Suprapubic skin (tissue), 4 donors: ENCODE results near the gene ARHGAP42. TPM values are rescaled to one million over a fixed set of nuclear protein-coding genes. Genes with fewer than 3 reads are reported as not detected.

ENCODE experiments used
- DNase-seq, 2 donors: peaks; one replicate each; pipeline ENCODE4 v3.0.0-alpha.2; 2019; ENCODE audit warnings: low spot score in 2 of 2
- H3K27ac ChIP-seq: fragments of 200-600 bp; sonication (generic); one replicate; pipeline ENCODE4 v1.5.1; 2019
- H3K27me3 ChIP-seq: fragments of 200-600 bp; sonication (generic); one replicate; pipeline ENCODE4 v1.5.1; 2019
- H3K36me3 ChIP-seq: fragments of 200-600 bp; sonication (generic); one replicate; pipeline ENCODE4 v1.5.1; 2019
- H3K4me1 ChIP-seq: fragments of 200-600 bp; sonication (generic); one replicate; pipeline ENCODE4 v1.5.1; 2019
- H3K4me3 ChIP-seq: fragments of 200-600 bp; sonication (generic); one replicate; pipeline ENCODE4 v1.5.1; 2019; ENCODE audit warnings: mild to moderate bottlenecking
- H3K9me3 ChIP-seq: fragments of 200-600 bp; sonication (generic); one replicate; pipeline ENCODE4 v1.5.1; 2019
- CTCF ChIP-seq, 2 donors: fragments of 200-600 bp in 1 of 2; fragments of 450-650 bp in 1 of 2; sonication (generic) in 1 of 2; IDR thresholded peaks; one replicate each; pipeline ENCODE4 v1.5.1; 2016 to 2019; ENCODE audit warnings: antibody characterized with exemption in 2 of 2, mild to moderate bottlenecking in 1 of 2, moderate library complexity in 1 of 2
- EP300 ChIP-seq: sonication (generic); formaldehyde crosslinking; IDR thresholded peaks from one replicate; pipeline ENCODE4 v1.6.1; 2017; ENCODE audit warnings: antibody characterized with exemption
- POLR2A ChIP-seq, 2 donors: fragments of 450-650 bp; IDR thresholded peaks; one replicate each; pipeline ENCODE4 v1.6.1; 2017; ENCODE audit warnings: antibody characterized with exemption in 2 of 2, mild to moderate bottlenecking in 2 of 2, moderate library complexity in 2 of 2
- POLR2AphosphoS5 ChIP-seq, 3 donors: sonication (generic); formaldehyde crosslinking; IDR thresholded peaks; one replicate each; pipeline ENCODE4 v1.6.1; 2017; ENCODE audit warnings: antibody characterized with exemption in 3 of 3
- WGBS: methylation state at CpG from one replicate; pipeline ENCODE4 v1.1.5; 2018; 5-methylcytosine and 5-hydroxymethylcytosine counted together
- total RNA-seq, 4 donors: library from RNA; depleted of rRNA; stranded (reverse); fragments of >200 nt; gene quantifications; one replicate each; pipeline ENCODE4 v1.1.0, GENCODE V29; 2016

ARHGAP42 gene
- total RNA-seq, 4 donors from 2014 or later: 12.4 to 18.4 (median 14.4) TPM

- no peak overlapping the region for H3K4me3 ChIP-seq
- no peak for DNase-seq
- peaks cover 6% of the 10 kb centered on the region for H3K4me1 ChIP-seq
- H3K9me3 ChIP-seq: no peaks in the 10 kb centered on the region
- WGBS: 83% methylated on average over 7 of the region's 7 CpGs
- H3K27ac ChIP-seq: no peak overlapping the region
- no peaks in the 10 kb centered on the region for H3K36me3 ChIP-seq
- H3K27me3 ChIP-seq: no peaks in the 10 kb centered on the region
- TF ChIP-seq POLR2A (IDR thresholded peaks at IDR 0.05): no peak
- no peak for TF ChIP-seq CTCF (IDR thresholded peaks at IDR 0.05)
- no peak for TF ChIP-seq EP300
- TF ChIP-seq POLR2AphosphoS5 (IDR thresholded peaks at IDR 0.05): no peak
Observed at GRCh38 chr11:100860318-100861155, 173.4 kb downstream of the ARHGAP42 start.

DNA sequence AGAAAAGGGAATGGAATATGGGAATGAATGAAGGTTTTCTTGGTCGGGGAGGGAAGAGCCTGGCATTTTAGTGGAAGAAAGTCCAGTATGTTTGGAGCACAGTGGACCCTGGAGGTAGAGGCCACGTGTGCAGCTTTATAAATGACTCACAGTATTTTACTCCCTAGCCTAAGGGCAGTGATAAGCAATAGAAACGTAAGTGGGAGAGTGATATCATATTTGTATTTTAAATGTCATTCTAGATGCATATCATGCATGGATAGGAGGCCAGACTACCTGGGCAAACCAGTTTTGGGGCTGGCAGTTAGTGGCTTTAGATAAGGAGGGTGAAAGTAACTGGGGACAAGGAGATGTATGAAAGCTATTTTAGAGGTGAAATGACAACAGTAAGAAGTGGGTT lies 174.1 kb downstream of the ARHGAP42 start:
- TF ChIP-seq CTCF (IDR thresholded peaks at IDR 0.05) (no peak), POLR2A (IDR thresholded peaks at IDR 0.05) (no peak), POLR2AphosphoS5 (IDR thresholded peaks at IDR 0.05) (no peak), EP300 (no peak)
- Histone ChIP-seq H3K4me1 (peaks cover 6% of the 10 kb centered on the region), H3K4me3 (no peak overlapping the region), H3K27me3 (no peaks in the 10 kb centered on the region), H3K36me3 (no peaks in the 10 kb centered on the region), H3K9me3 (no peaks in the 10 kb centered on the region), H3K27ac (no peak overlapping the region)
- no peak for DNase-seq
- WGBS: 52% methylated on average over 3 of the region's 3 CpGs

DNA sequence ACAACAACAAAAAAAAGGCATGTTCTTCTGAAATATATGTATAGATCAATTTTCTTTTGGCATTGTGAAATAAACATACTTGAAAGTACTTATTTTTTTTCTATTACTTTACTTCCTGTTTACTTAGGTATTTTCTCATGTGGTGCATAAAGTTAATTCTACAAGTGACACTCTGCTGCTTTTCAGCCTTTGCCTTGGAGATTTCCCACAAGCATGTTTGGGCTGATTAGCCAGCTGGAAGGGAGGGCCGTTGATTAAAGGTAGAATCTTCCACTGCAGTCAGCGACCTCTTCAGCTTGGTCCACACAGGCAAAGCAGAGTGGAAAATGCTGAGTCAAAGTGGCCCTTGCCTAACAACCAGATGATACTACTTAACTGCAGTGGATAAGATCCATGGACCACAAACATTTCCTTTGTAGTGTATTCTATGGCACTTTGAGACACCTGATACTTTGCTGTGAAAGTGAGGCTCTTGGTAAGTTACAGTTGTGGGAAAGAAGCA lies 176.0 kb downstream of the ARHGAP42 start:
- WGBS: 26% methylated on average over 2 of the region's 2 CpGs
- H3K27ac ChIP-seq: no peak overlapping the region
- DNase-seq: no peak

DNA sequence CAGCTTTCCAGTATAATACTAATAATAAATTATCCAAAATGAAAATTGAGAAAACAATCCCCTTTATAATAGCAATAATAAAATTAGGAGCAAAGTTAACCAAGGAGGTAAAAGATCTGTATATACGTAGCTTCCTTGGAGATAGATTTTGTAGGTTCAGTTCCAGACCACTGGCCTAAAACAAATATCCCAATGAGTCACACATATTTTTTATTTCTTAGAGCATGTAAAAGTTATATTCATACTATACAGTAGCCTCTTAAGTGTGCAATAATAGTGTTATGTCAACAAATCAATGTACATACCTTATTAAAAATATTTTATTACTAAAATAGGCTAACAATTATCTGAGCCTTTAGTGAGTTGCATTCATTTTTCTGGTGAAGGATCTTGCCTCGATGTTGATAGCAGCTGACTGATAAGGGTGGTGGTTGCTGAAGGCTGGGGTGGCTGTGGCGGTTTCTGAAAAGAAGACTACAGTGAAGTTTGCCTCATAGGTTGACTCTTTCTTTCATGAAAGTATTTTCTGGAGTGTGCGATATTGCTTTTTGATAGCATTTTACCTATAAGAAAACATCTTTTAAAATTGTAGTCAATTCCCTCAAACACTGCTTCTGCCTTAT lies 178.5 kb downstream of the ARHGAP42 start:
- 77% methylated on average over 4 of the region's 4 CpGs for WGBS
- no peaks in the 10 kb centered on the region for H3K9me3 ChIP-seq
- no peak overlapping the region for H3K4me3 ChIP-seq
- no peak for DNase-seq
- peaks cover 6% of the 10 kb centered on the region for H3K4me1 ChIP-seq
- no peaks in the 10 kb centered on the region for H3K27me3 ChIP-seq
- no peaks in the 10 kb centered on the region for H3K36me3 ChIP-seq
- no peak for TF ChIP-seq POLR2AphosphoS5 (IDR thresholded peaks at IDR 0.05)
- TF ChIP-seq CTCF (IDR thresholded peaks at IDR 0.05): no peak
- TF ChIP-seq POLR2A (IDR thresholded peaks at IDR 0.05): no peak
- TF ChIP-seq EP300: no peak
- H3K27ac ChIP-seq: no peak overlapping the region

More for the DNA sequence above, 176.0 kb downstream of the ARHGAP42 start:
- Histone ChIP-seq H3K36me3 (no peaks in the 10 kb centered on the region), H3K27me3 (no peaks in the 10 kb centered on the region), H3K4me1 (peaks cover 6% of the 10 kb centered on the region), H3K4me3 (no peak overlapping the region), H3K9me3 (no peaks in the 10 kb centered on the region)
- TF ChIP-seq POLR2AphosphoS5 (IDR thresholded peaks at IDR 0.05) (no peak), EP300 (no peak), CTCF (IDR thresholded peaks at IDR 0.05) (no peak), POLR2A (IDR thresholded peaks at IDR 0.05) (no peak)

GRCh38 chr11:100866453-100866852 lies 179.4 kb downstream of the ARHGAP42 start:
- TF ChIP-seq CTCF (IDR thresholded peaks at IDR 0.05) (no peak), POLR2AphosphoS5 (IDR thresholded peaks at IDR 0.05) (no peak)
- Histone ChIP-seq H3K9me3 (no peaks in the 10 kb centered on the region), H3K27ac (no peak overlapping the region), H3K27me3 (no peaks in the 10 kb centered on the region), H3K36me3 (no peaks in the 10 kb centered on the region), H3K4me1 (peaks cover 6% of the 10 kb centered on the region), H3K4me3 (no peak overlapping the region)
- no peak for DNase-seq
